ENCODE data around the gene PPM1H.

Gene PPM1H

DNA sequence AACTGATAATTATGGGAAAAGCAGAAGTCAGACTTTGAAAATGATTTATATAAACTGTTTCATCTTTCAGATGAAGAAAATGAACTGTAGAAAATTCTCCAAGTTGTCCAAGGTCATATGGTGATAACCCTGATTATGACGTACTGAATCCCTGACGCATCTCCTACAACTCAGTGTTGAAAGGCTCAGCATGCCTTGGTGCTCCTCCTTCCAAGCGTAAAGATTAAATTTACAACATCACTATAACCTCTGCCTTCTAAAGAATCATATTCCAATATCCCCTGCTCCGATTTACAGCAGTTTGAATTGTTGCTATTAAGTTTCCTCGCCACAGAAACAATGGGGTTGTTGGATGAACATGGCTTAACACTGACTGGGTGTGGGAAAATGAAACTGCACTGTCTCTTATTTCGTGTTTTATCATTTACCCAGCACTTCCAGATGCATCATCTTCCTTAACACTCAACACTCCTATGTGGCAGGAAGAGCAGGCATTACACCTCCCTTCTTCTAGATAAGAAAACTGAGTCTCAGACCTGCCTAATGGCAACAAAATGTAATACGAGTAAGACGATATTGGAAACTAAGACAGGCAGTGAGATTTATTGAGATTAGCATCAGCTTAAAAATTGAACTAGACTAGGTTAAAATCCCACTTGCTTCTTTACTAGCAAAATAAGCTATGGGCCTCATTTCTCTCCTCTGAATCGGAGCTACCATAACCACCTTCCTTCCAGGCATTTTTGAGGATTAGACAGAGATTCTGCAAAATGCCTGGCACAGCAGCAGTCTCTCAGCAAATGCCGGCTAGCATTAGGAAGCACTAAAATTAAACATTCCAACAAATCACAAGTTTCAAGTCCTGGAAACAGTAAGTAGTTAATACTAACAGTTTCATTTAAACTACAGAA lies 74.2 kb downstream of the PPM1H start:
- CTCF ChIA-PET, result interaction anchor here (2.7 kb wide), 1 partner anchor 13 kb away, joined by 8 read pairs; no protein-coding TSS in a partner anchor
- no peak for DNase-seq (ENCODE audit: extremely low spot score)
- TF ChIP-seq, protein P1, sequence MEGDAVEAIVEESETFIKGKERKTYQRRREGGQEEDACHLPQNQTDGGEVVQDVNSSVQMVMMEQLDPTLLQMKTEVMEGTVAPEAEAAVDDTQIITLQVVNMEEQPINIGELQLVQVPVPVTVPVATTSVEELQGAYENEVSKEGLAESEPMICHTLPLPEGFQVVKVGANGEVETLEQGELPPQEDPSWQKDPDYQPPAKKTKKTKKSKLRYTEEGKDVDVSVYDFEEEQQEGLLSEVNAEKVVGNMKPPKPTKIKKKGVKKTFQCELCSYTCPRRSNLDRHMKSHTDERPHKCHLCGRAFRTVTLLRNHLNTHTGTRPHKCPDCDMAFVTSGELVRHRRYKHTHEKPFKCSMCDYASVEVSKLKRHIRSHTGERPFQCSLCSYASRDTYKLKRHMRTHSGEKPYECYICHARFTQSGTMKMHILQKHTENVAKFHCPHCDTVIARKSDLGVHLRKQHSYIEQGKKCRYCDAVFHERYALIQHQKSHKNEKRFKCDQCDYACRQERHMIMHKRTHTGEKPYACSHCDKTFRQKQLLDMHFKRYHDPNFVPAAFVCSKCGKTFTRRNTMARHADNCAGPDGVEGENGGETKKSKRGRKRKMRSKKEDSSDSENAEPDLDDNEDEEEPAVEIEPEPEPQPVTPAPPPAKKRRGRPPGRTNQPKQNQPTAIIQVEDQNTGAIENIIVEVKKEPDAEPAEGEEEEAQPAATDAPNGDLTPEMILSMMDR (IDR thresholded peaks at IDR 0.05; ENCODE audit: control extremely low read depth, extremely low read depth, low read depth, missing control alignments), result no peak
- POLR2A ChIA-PET, result no interaction called here

GRCh38 chr12:62860020-62860419 lies 74.9 kb downstream of the PPM1H start:
- TF ChIP-seq, protein P1 (IDR thresholded peaks at IDR 0.05; ENCODE audit: control extremely low read depth, extremely low read depth, low read depth, missing control alignments), result no peak
- no peak for DNase-seq (ENCODE audit: extremely low spot score)
- POLR2A ChIA-PET, result no interaction called here
- CTCF ChIA-PET, result interaction anchor here (1.6 to 2.7 kb wide), 2 partner anchors 12 to 16 kb away, joined by 3 to 8 read pairs; no protein-coding TSS in a partner anchor

DNA sequence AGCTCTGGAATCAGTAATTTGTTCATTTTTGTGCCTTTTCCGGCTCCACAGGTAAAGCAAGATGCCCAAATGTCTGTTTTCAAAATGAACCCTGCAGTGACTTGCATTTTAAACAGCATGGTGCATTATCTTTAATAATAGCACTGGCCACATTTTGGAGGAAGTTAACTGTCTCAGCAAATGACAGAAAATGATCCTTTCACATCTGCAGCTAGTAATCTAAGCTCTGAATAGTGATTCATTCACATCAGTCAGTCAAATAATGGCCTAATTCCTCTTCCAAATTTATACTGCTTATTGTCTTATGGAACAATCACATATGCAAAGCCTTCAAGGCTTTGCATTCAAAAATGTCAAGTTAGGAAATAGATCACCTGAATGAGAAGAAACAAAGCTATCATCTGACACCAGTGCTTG lies 75.6 kb downstream of the PPM1H start:
- CTCF ChIA-PET, result interaction anchor here (1.6 to 2.7 kb wide), 2 partner anchors 11 to 16 kb away, joined by 3 to 8 read pairs; no protein-coding TSS in a partner anchor
- no peak for DNase-seq (ENCODE audit: extremely low spot score)
- POLR2A ChIA-PET, result no interaction called here
- TF ChIP-seq, protein P1 (IDR thresholded peaks at IDR 0.05; ENCODE audit: control extremely low read depth, extremely low read depth, low read depth, missing control alignments), result no peak

- DNase-seq (ENCODE audit: extremely low spot score), result no peak
- TF ChIP-seq, protein P1 (IDR thresholded peaks at IDR 0.05; ENCODE audit: control extremely low read depth, extremely low read depth, low read depth, missing control alignments), result no peak
- CTCF ChIA-PET, result no interaction called here
- POLR2A ChIA-PET, result no interaction called here
These were observed 78.5 kb downstream of the PPM1H start for GRCh38 chr12:62856454-62856853.

GRCh38 chr12:62854024-62854423 lies 80.9 kb downstream of the PPM1H start:
- TF ChIP-seq, protein P1 (IDR thresholded peaks at IDR 0.05; ENCODE audit: control extremely low read depth, extremely low read depth, low read depth, missing control alignments), result no peak
- DNase-seq (ENCODE audit: extremely low spot score), result no peak
- ChIA-PET CTCF (interaction anchor here (1.0 to 1.5 kb wide), 2 partner anchors 9 to 62 kb away, joined by 3 to 10 read pairs; no protein-coding TSS in a partner anchor), POLR2A (no interaction called here)

DNA sequence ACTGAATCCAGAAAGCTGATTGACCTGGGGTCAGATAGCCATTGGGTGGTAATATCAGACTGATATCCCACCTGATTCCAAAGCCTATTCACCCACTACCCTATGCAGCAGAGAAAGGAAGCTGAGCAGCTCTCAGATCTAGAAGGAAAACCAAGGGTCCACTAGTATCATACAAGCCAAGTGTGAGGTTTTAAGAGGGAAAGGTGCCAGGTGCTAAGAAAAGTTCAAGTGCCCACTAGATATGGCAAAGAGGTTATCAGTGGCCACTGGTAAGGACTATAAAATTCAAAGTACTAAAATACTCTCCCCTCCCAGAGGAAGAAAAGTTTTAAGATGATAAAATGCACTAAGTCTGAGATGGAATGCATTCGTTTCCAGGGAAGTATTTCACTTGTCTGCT lies 85.6 kb downstream of the PPM1H start:
- ChIA-PET CTCF (interaction anchor here (1.2 to 2.2 kb wide), 2 partner anchors 10 to 20 kb away, joined by 3 to 8 read pairs; no protein-coding TSS in a partner anchor), POLR2A (no interaction called here)
- no peak for DNase-seq (ENCODE audit: extremely low spot score)
- TF ChIP-seq, protein P1 (IDR thresholded peaks at IDR 0.05; ENCODE audit: control extremely low read depth, extremely low read depth, low read depth, missing control alignments), result no peak
